WTC11 (cell line): Measurements from ENCODE around the gene LARP4B.

Experiments
- TF ChIP-seq, protein P1 (sequence below): fragments of 200-600 bp; IDR thresholded peaks from 2 replicates; pipeline ENCODE4 v1.8.0; 2022; ENCODE audit warnings: antibody characterized with exemption
- TF ChIP-seq, protein P2 (sequence below): sonication (generic); formaldehyde crosslinking; IDR thresholded peaks from 2 replicates; pipeline ENCODE4 v1.8.1; 2023; ENCODE audit warnings: mild to moderate bottlenecking, missing genetic modification reagents

DNA sequence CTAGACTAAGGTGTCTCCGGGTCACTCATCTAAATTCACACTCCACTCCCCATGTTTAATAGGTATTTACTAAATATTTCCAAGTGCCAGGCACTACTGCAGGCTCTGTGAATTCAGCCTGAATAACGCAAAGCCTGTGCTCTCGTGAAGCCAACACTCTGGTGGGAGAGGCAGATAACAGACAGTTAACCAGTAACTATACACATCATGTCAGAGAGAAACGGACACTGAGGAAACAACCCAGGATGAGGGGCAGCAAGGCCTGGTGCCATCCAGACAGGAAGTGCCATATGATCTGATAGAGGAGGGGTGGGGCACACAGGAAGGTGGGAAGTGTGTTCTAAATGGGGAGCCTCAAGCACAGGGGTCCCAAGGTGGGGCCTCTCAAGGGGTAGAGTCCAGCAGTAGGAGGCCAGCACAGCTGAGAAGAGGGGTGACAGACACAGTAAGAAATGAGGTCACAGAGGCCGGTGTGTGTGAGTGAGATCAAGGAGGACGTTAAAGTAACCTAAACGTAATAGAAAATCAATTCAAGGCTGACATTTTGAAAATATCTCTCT lies 85.3 kb downstream of the LARP4B start:
- TF ChIP-seq, protein P1, sequence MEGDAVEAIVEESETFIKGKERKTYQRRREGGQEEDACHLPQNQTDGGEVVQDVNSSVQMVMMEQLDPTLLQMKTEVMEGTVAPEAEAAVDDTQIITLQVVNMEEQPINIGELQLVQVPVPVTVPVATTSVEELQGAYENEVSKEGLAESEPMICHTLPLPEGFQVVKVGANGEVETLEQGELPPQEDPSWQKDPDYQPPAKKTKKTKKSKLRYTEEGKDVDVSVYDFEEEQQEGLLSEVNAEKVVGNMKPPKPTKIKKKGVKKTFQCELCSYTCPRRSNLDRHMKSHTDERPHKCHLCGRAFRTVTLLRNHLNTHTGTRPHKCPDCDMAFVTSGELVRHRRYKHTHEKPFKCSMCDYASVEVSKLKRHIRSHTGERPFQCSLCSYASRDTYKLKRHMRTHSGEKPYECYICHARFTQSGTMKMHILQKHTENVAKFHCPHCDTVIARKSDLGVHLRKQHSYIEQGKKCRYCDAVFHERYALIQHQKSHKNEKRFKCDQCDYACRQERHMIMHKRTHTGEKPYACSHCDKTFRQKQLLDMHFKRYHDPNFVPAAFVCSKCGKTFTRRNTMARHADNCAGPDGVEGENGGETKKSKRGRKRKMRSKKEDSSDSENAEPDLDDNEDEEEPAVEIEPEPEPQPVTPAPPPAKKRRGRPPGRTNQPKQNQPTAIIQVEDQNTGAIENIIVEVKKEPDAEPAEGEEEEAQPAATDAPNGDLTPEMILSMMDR = no peak
- TF ChIP-seq, protein P2, sequence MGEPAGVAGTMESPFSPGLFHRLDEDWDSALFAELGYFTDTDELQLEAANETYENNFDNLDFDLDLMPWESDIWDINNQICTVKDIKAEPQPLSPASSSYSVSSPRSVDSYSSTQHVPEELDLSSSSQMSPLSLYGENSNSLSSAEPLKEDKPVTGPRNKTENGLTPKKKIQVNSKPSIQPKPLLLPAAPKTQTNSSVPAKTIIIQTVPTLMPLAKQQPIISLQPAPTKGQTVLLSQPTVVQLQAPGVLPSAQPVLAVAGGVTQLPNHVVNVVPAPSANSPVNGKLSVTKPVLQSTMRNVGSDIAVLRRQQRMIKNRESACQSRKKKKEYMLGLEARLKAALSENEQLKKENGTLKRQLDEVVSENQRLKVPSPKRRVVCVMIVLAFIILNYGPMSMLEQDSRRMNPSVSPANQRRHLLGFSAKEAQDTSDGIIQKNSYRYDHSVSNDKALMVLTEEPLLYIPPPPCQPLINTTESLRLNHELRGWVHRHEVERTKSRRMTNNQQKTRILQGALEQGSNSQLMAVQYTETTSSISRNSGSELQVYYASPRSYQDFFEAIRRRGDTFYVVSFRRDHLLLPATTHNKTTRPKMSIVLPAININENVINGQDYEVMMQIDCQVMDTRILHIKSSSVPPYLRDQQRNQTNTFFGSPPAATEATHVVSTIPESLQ (CRISPR knock-in tag) = no peak
